Measurements from ENCODE around the gene AMDHD2. TPM values are rescaled to one million over a fixed set of nuclear protein-coding genes. Genes with fewer than 3 reads are reported as not detected.

AMDHD2 gene
- total and polyA plus RNA-seq, 2 of the 13 experiments (the other 11 are each of a cell fraction or from before 2014, with no cell fraction given) = 33.5 to 39.1 TPM

- TF ChIP-seq FOXP1 (IDR thresholded peaks at IDR 0.05) (no peak), FOXP1 (CRISPR knock-in tag; IDR thresholded peaks at IDR 0.05) (no peak), PATZ1 (CRISPR knock-in tag; IDR thresholded peaks at IDR 0.05) (no peak)
Observed at GRCh38 chr16:2523801-2524231, 3.6 kb downstream of the AMDHD2 start (continued).

- ChIA-PET CTCF (ENCODE audit: low intra/inter-chr PET ratio, low total read pairs) (interaction anchor here (1.2 to 1.3 kb wide), 2 partner anchors 11 to 12 kb away, joined by 3 read pairs; partner anchors contain the start of gene ATP6V0C), POLR2A (interaction anchor here (0.8 to 2.6 kb wide), 6 partner anchors 8 to 369 kb away, joined by 3 to 42 read pairs (median 10); partner anchors contain the start of genes ATP6V0C, PDPK1, TEDC2 and TRAF7)
- H3K4me2 ChIP-seq (ENCODE audit: low read depth, low read length) = peak overlapping the region; percentile 78
- in situ Hi-C loops (cut with HindIII; ENCODE audit: extremely low pct_ligation_motif_present, low pct_unique_long_range_greater_than_20kb) (no loop called here), intact Hi-C loops (cut with micrococcal nuclease; ENCODE audit: unreplicated experiment) (no loop called here)
- peak overlapping the region; percentile 92 for H3K27ac ChIP-seq (ENCODE audit: extremely low read length, insufficient read depth, low read length)
- H4K20me1 ChIP-seq (ENCODE audit: insufficient read depth, low read length) = peaks cover 3% of the 10 kb centered on the region; the same call in 1 of the 2 replicates
- no peaks in the 10 kb centered on the region for H3K27me3 ChIP-seq (ENCODE audit: control insufficient read depth in 1 of 2, insufficient read depth in 2 of 2, low read length in 2 of 2)
- FAIRE-seq = peak; percentile 99
- H3K9ac ChIP-seq (ENCODE audit: insufficient read depth, low read depth, low read length) = peak overlapping the region; percentile 67
- no peaks in the 10 kb centered on the region for H3K9me3 ChIP-seq (ENCODE audit: low read length)
- H3K4me3 ChIP-seq (replicated peaks in 1 of 3; ENCODE audit: insufficient read depth in 1 of 3, low read depth in 2 of 3, low read length in 3 of 3) = peak overlapping the region; percentile 26 to 56 (median 38)
- DNase-seq (ENCODE audit: low spot score) = peak; percentile 93
- ATAC-seq = peak; percentile 75
- no peak overlapping the region for H2AFZ ChIP-seq (ENCODE audit: low read length)
- H3K36me3 ChIP-seq (replicated peaks in 1 of 2; ENCODE audit: control insufficient read depth in 1 of 2, insufficient read depth in 2 of 2, low read length in 2 of 2) = peaks cover 16 to 45% of the 10 kb centered on the region in 2 experiments
- peaks cover 74% of the 10 kb centered on the region for H3K4me1 ChIP-seq (ENCODE audit: insufficient read depth, low read length)
- H3K79me2 ChIP-seq (ENCODE audit: insufficient read depth, low read length) = peaks cover 39% of the 10 kb centered on the region
- 0% methylated on average over 9 of the region's 9 CpGs for WGBS (ENCODE audit: low lambda C conversion rate)
- TSS peak; percentile 31 for BruUV-seq (replicated peaks)
- TF ChIP-seq ZNF331 (CRISPR knock-in tag; IDR thresholded peaks at IDR 0.05) (peak; percentile 63; the same call in 1 of the 2 replicates), ZNF687 (CRISPR knock-in tag; IDR thresholded peaks at IDR 0.05) (peak; percentile 92), THAP8 (CRISPR knock-in tag; IDR thresholded peaks at IDR 0.05; ENCODE audit: borderline replicate concordance) (peak; percentile 58; the same call in 1 of the 2 replicates), RELA (CRISPR knock-in tag; IDR thresholded peaks at IDR 0.05) (no peak), ZNF451 (CRISPR knock-in tag; IDR thresholded peaks at IDR 0.05) (peak; percentile 62; the same call in 1 of the 2 replicates), SOX6 (IDR thresholded peaks at IDR 0.05) (no peak), SOX6 (CRISPR knock-in tag; IDR thresholded peaks at IDR 0.05) (peak; percentile 100), ZNF281 (CRISPR knock-in tag; IDR thresholded peaks at IDR 0.05; ENCODE audit: borderline replicate concordance) (peak; percentile 53; the same call in 1 of the 2 replicates), SRY (CRISPR knock-in tag; IDR thresholded peaks at IDR 0.05) (0 out of 2 replicates have a peak, but pooled peaks have one; percentile 23)
Observed at GRCh38 chr16:2524339-2524938, 4.3 kb downstream of the AMDHD2 start.
